SK-N-SH treated with all-trans-retinoic acid at 6 μM for 48 hours (cell line): ENCODE results near the gene CTPS2.

Experiments
- BACH2 ChIP-seq: fragments of 250-450 bp; sonication (Bioruptor Pico); IDR thresholded peaks from 2 replicates; pipeline ENCODE4 v1.9.0; 2021; ENCODE audit warnings: mild to moderate bottlenecking, borderline replicate concordance
- GLIS3 ChIP-seq: fragments of 250-450 bp; sonication (Bioruptor Pico); IDR thresholded peaks from 2 replicates; pipeline ENCODE4 v1.5.0; 2020; ENCODE audit warnings: mild to moderate bottlenecking, moderate library complexity
- RARB ChIP-seq: fragments of 250-450 bp; sonication (Bioruptor Pico); IDR thresholded peaks from 2 replicates; pipeline ENCODE4 v1.8.0; 2021; ENCODE audit warnings: mild to moderate bottlenecking, moderate library complexity
- ZC3H10 ChIP-seq: fragments of 250-450 bp; sonication (Bioruptor Pico); IDR thresholded peaks from 2 replicates; pipeline ENCODE4 v1.5.1; 2021; ENCODE audit warnings: mild to moderate bottlenecking, moderate library complexity
- ZFP3 ChIP-seq: fragments of 250-450 bp; sonication (Bioruptor Pico); IDR thresholded peaks from 2 replicates; pipeline ENCODE4 v1.5.0; 2020; ENCODE audit warnings: mild to moderate bottlenecking, moderate library complexity
- ZFP30 ChIP-seq: fragments of 450-650 bp; formaldehyde crosslinking; IDR thresholded peaks from 2 replicates; pipeline ENCODE4 v1.5.0; 2022; ENCODE audit warnings: mild to moderate bottlenecking, moderate library complexity
- ZNF8 ChIP-seq: fragments of 450-650 bp; formaldehyde crosslinking; IDR thresholded peaks from 2 replicates; pipeline ENCODE4 v1.5.0; 2020; ENCODE audit warnings: mild to moderate bottlenecking, moderate library complexity
- TF ChIP-seq, protein P1 (sequence below): fragments of 250-450 bp; sonication (Bioruptor Pico); IDR thresholded peaks from 2 replicates; pipeline ENCODE4 v1.8.0; 2020; ENCODE audit warnings: mild to moderate bottlenecking, moderate library complexity, borderline replicate concordance

DNA sequence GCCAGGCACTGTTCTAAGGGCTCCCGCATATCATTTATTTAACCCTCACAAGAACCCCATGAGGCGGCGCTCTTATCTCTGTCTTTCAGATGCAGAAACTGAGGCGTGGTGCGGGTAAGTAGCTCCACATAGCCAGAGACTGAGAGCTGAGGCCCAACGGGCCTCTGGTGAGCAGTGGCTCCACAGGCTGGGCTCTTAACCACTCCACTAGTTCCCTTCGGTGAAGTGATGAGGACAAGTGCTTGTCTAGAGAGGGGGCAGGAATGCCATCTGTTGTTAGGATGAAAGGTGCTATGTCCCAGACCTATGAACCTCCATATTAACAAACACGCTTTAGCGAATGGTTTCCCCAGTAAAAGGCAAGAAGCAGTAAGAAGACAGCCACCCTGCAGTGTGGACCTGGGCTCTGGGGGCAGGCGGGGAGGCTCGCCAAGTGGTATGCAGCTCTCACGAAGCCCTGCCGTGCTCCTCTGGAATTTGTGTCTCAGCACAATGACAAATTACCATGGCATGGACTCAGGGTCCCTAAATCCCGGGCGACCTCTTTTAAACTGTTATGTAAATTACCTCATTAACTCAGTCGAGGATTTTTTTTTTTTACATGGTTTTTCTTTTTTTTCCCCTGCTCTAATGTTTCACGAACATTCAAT lies 83.4 kb downstream of the CTPS2 start:
- TF ChIP-seq ZFP30 (CRISPR knock-in tag) (no peak), ZNF8 (CRISPR knock-in tag) (no peak), GLIS3 (no peak), RARB (no peak), ZFP3 (CRISPR knock-in tag) (no peak), ZC3H10 (CRISPR knock-in tag) (no peak), BACH2 (no peak)
- TF ChIP-seq, protein P1, sequence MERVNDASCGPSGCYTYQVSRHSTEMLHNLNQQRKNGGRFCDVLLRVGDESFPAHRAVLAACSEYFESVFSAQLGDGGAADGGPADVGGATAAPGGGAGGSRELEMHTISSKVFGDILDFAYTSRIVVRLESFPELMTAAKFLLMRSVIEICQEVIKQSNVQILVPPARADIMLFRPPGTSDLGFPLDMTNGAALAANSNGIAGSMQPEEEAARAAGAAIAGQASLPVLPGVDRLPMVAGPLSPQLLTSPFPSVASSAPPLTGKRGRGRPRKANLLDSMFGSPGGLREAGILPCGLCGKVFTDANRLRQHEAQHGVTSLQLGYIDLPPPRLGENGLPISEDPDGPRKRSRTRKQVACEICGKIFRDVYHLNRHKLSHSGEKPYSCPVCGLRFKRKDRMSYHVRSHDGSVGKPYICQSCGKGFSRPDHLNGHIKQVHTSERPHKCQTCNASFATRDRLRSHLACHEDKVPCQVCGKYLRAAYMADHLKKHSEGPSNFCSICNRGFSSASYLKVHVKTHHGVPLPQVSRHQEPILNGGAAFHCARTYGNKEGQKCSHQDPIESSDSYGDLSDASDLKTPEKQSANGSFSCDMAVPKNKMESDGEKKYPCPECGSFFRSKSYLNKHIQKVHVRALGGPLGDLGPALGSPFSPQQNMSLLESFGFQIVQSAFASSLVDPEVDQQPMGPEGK = no peak
